K562 (cell line): ENCODE data around the gene TTN.

Experiments
- CHD1 ChIP-seq: fragments of 200-600 bp; sonication (generic); IDR thresholded peaks from one replicate; pipeline ENCODE4 v1.6.1; 2012; ENCODE audit warnings: mild to moderate bottlenecking, moderate library complexity, low read length, inconsistent platforms
- CREM ChIP-seq: IDR thresholded peaks from 2 replicates; pipeline ENCODE4 v1.6.1; 2014; ENCODE audit warnings: antibody characterized with exemption, low read depth
- CTCF ChIP-seq, 3 experiments: IDR thresholded peaks in 2 of 3; conservative IDR thresholded peaks in 1 of 3; 2 replicates each; pipeline ENCODE4 v1.5.1; 2011 to 2012; ENCODE audit warnings: low read length in 3 of 3, mild to moderate bottlenecking in 3 of 3, control low read depth in 2 of 3, improper control_type of control experiment in 1 of 3, inconsistent platforms in 1 of 3, low read depth in 1 of 3, mixed read lengths in 1 of 3, moderate library complexity in 1 of 3; ENCODE audit not compliant: insufficient read depth in 2 of 3
- ELK1 ChIP-seq: sonication (generic); formaldehyde crosslinking; IDR thresholded peaks from 2 replicates; pipeline ENCODE4 v1.8.1; 2022; ENCODE audit warnings: missing genetic modification reagents
- NFYB ChIP-seq: IDR thresholded peaks from 2 replicates; pipeline ENCODE4 v1.6.1; 2011; ENCODE audit warnings: mild to moderate bottlenecking, moderate library complexity; ENCODE audit not compliant: insufficient read length; ENCODE audit errors: extremely low read depth
- NR4A1 ChIP-seq, 2 experiments: fragments of 250-450 bp in 1 of 2; fragments of 450-650 bp in 1 of 2; sonication (Bioruptor Pico) in 1 of 2; IDR thresholded peaks; 2 replicates each; pipeline versions ENCODE4 v1.4.0 to v1.6.1; 2016 to 2020; ENCODE audit warnings: mild to moderate bottlenecking in 2 of 2, missing compliant biosample characterization in 1 of 2, missing genetic modification characterization in 1 of 2, moderate library complexity in 1 of 2
- RNF219 ChIP-seq: fragments of 250-450 bp; sonication (Bioruptor Pico); IDR thresholded peaks from 2 replicates; pipeline ENCODE4 v1.5.0; 2022; ENCODE audit warnings: mild to moderate bottlenecking
- RUNX1 ChIP-seq: sonication (generic); IDR thresholded peaks from 2 replicates; pipeline ENCODE4 v1.6.1; 2016; ENCODE audit warnings: antibody characterized with exemption, low read depth
- SMC3 ChIP-seq: conservative IDR thresholded peaks from 2 replicates; pipeline ENCODE4 v1.6.1; 2011; ENCODE audit warnings: low read depth, low read length, improper control_type of control experiment; ENCODE audit not compliant: insufficient read depth
- ZHX1 ChIP-seq: fragments of 150-350 bp; conservative IDR thresholded peaks from 2 replicates; pipeline ENCODE4 v1.6.1; 2014; ENCODE audit warnings: low read length

- no peak for TF ChIP-seq CREM
- TF ChIP-seq RNF219 = no peak
- TF ChIP-seq RUNX1 = no peak
- TF ChIP-seq NFYB = no peak
- TF ChIP-seq ELK1 (CRISPR knock-in tag) = no peak
- TF ChIP-seq SMC3 = no peak
- no peak for TF ChIP-seq CHD1
- no peak for TF ChIP-seq ZHX1
- TF ChIP-seq CTCF (IDR thresholded peaks at IDR 0.05 in 2 of 3, conservative IDR thresholded peaks at IDR 0.05 in 1 of 3; ENCODE audit: insufficient read depth in 2 of 3, low read depth in 1 of 3, low read length in 3 of 3) = no peak
- no peak for TF ChIP-seq NR4A1 (CRISPR knock-in tag; IDR thresholded peaks at IDR 0.05)
- TF ChIP-seq NR4A1 (tag; IDR thresholded peaks at IDR 0.05) = no peak
Measured at GRCh38 chr2:178615969-178616368, 191.3 kb downstream of the TTN start.
